Small intestine (tissue), 16 donors: ENCODE data around the gene SGSH. TPM values are rescaled to one million over a fixed set of nuclear protein-coding genes. Genes with fewer than 3 reads are reported as not detected.

ENCODE experiments used
- DNase-seq, 2 donors: peaks; one replicate each; pipeline versions ENCODE4 v3.0.0 to v3.0.0-alpha.2; 2013
- FAIRE-seq: peaks from 2 replicates; lab custom pipeline; 2012; peaks lifted over from hg19 to GRCh38; lab: Jason Lieb, UNC
- H3K27ac ChIP-seq, 3 donors: one replicate each; pipeline ENCODE4 v1.5.1; 2013; ENCODE audit warnings: low read length in 2 of 3, mild to moderate bottlenecking in 2 of 3, control low read depth in 1 of 3, inconsistent platforms in 1 of 3, low read depth in 1 of 3, moderate library complexity in 1 of 3
- H3K27me3 ChIP-seq, 3 donors: one replicate each; pipeline ENCODE4 v1.6.1; 2013; ENCODE audit warnings: low read length in 3 of 3, inconsistent platforms in 1 of 3; ENCODE audit not compliant: control insufficient read depth in 3 of 3, insufficient read depth in 3 of 3
- H3K36me3 ChIP-seq, 3 donors: one replicate each; pipeline ENCODE4 v1.6.1; 2013; ENCODE audit warnings: low read length in 3 of 3, inconsistent platforms in 1 of 3, low read depth in 1 of 3, mild to moderate bottlenecking in 1 of 3, moderate library complexity in 1 of 3; ENCODE audit not compliant: control insufficient read depth in 3 of 3, insufficient read depth in 2 of 3
- H3K4me1 ChIP-seq, 3 donors: one replicate each; pipeline ENCODE4 v1.6.1; 2013; ENCODE audit warnings: low read length in 2 of 3, inconsistent platforms in 1 of 3, low read depth in 1 of 3, mild to moderate bottlenecking in 1 of 3, moderate library complexity in 1 of 3; ENCODE audit not compliant: control insufficient read depth in 3 of 3, insufficient read depth in 2 of 3
- H3K4me3 ChIP-seq, 3 donors: one replicate each; pipeline ENCODE4 v1.5.1; 2013; ENCODE audit warnings: low read length in 3 of 3, control low read depth in 1 of 3, inconsistent platforms in 1 of 3, low read depth in 1 of 3, mild to moderate bottlenecking in 1 of 3, moderate library complexity in 1 of 3
- H3K9me3 ChIP-seq, 2 donors: one replicate each; pipeline ENCODE4 v1.6.1; 2013; ENCODE audit warnings: low read depth in 1 of 2, low read length in 1 of 2; ENCODE audit not compliant: control insufficient read depth in 2 of 2, insufficient read depth in 1 of 2
- WGBS, 3 donors: extraction: QIAGEN DNeasy Blood & Tissue Kit; methylation state at CpG; one replicate each; pipeline ENCODE4 v1.1.7; 2013; 5-methylcytosine and 5-hydroxymethylcytosine counted together
- long read RNA-seq, 10 donors: transcript quantifications; one replicate each; lab custom pipeline, GENCODE V29; 2026
- polyA plus RNA-seq, 4 donors: library from polyadenylated mRNA; stranded (reverse) in 3 of 4; unstranded in 1 of 4; fragments of 200-250 nt in 3 of 4; fragments of 120-200 nt in 1 of 4; gene quantifications; one replicate each; pipeline versions ENCODE4 v1.2.1 to v1.2.3, GENCODE V29; 2013
- donor health status: healthy with polysubstance abuse.
- donor health status: control.
- donor health status: control.
- donor health status: Bipolar disorder and iron deficiency.
- donor health status: healthy.

Gene SGSH
- 10 to 100 TPM; 24.4 to 60.1 (median 34.5) TPM for polyA plus RNA-seq
- long read RNA-seq, donor 1 = 0 reads
- long read RNA-seq, donor 2, full-length matches to known transcripts = 7 of 7 reads
- long read RNA-seq, donor 2, partial matches to known transcripts = 0 of 7 reads
- long read RNA-seq, donor 2, other reads (novel, unspliced or antisense) = 0 of 7 reads
- long read RNA-seq, donor 3, full-length matches to known transcripts = 13 of 20 reads
- long read RNA-seq, donor 3, partial matches to known transcripts = 7 of 20 reads
- long read RNA-seq, donor 3, other reads (novel, unspliced or antisense) = 0 of 20 reads
- long read RNA-seq, donor 4 = 0 reads
- long read RNA-seq, donor 5, partial matches to known transcripts = 0 of 6 reads
- long read RNA-seq, donor 5, other reads (novel, unspliced or antisense) = 0 of 6 reads
- long read RNA-seq, donor 6, full-length matches to known transcripts = 8 of 8 reads
- long read RNA-seq, donor 6, partial matches to known transcripts = 0 of 8 reads
- long read RNA-seq, donor 6, other reads (novel, unspliced or antisense) = 0 of 8 reads
- long read RNA-seq, donor 7, full-length matches to known transcripts = 3 of 3 reads
- long read RNA-seq, donor 7, partial matches to known transcripts = 0 of 3 reads
- long read RNA-seq, donor 7, other reads (novel, unspliced or antisense) = 0 of 3 reads
- long read RNA-seq, donor 8, partial matches to known transcripts = 0 of 1 reads
- long read RNA-seq, donor 8, other reads (novel, unspliced or antisense) = 0 of 1 reads
- long read RNA-seq, donor 9, partial matches to known transcripts = 0 of 4 reads
- long read RNA-seq, donor 9, other reads (novel, unspliced or antisense) = 0 of 4 reads
- long read RNA-seq, donor 10, full-length matches to known transcripts = 3 of 3 reads
- long read RNA-seq, donor 10, partial matches to known transcripts = 0 of 3 reads
- long read RNA-seq, donor 10, other reads (novel, unspliced or antisense) = 0 of 3 reads

GRCh38 chr17:80220054-80220735 lies at the start of gene SGSH, which contains the start of gene SLC26A11:
Gene SGSH (minus strand): TSS chr17:80220333. CDS start chr17:80220313, 20 bp downstream.
Gene SLC26A11 (plus strand): TSS chr17:80220427. CDS start chr17:80221561, 1,134 bp downstream.
- FAIRE-seq = no peak
- WGBS, 3 donors = 0 to 1% (median 1%) methylated on average over 36 to 77 of the region's 77 CpGs

GRCh38 chr17:80269405-80269807 lies 49.3 kb upstream of the SGSH start:
- 80 to 95% (median 87%) methylated on average over 2 of the region's 2 CpGs for WGBS, 3 donors

More at GRCh38 chr17:80220054-80220735, at the start of gene SGSH, which contains the start of gene SLC26A11:
- peaks cover 2 to 25% (median 3%) of the 10 kb centered on the region in 3 donors for H3K4me1 ChIP-seq
- H3K36me3 ChIP-seq = peaks cover 0 to 69% (median 0%) of the 10 kb centered on the region in 3 donors
- peak; percentile 69 to 87 for DNase-seq
- H3K4me3 ChIP-seq = peak within 1 kb of the TSS; percentile 88 to 92 (median 90)
- no peaks in the 10 kb centered on the region for H3K9me3 ChIP-seq
- peak within 1 kb of the TSS; percentile 63 to 94 (median 92) for H3K27ac ChIP-seq
- no peaks in the 10 kb centered on the region for H3K27me3 ChIP-seq

GRCh38 chr17:80268427-80268826 lies 48.3 kb upstream of the SGSH start:
- H3K4me1 ChIP-seq = peaks cover 0 to 12% (median 9%) of the 10 kb centered on the region in 3 donors
- no peak for FAIRE-seq
- 87 to 93% (median 91%) methylated on average over 4 of the region's 4 CpGs for WGBS, 3 donors
- peaks cover 3 to 67% (median 4%) of the 10 kb centered on the region in 3 donors for H3K36me3 ChIP-seq
- H3K9me3 ChIP-seq = no peaks in the 10 kb centered on the region
- H3K27me3 ChIP-seq = no peaks in the 10 kb centered on the region
- no peak overlapping the region for H3K27ac ChIP-seq
- H3K4me3 ChIP-seq = no peak overlapping the region
- DNase-seq = no peak

More at GRCh38 chr17:80269405-80269807, 49.3 kb upstream of the SGSH start:
- no peak overlapping the region for H3K27ac ChIP-seq
- H3K27me3 ChIP-seq = no peaks in the 10 kb centered on the region
- FAIRE-seq (no peak), DNase-seq (no peak)
- H3K4me1 ChIP-seq = peaks cover 0 to 9% (median 3%) of the 10 kb centered on the region in 3 donors
- no peaks in the 10 kb centered on the region for H3K9me3 ChIP-seq
- H3K36me3 ChIP-seq = peaks cover 3 to 70% (median 4%) of the 10 kb centered on the region in 3 donors
- H3K4me3 ChIP-seq = no peak overlapping the region

- no peaks in the 10 kb centered on the region for H3K9me3 ChIP-seq
- H3K4me3 ChIP-seq = no peak overlapping the region
- H3K27ac ChIP-seq = no peak overlapping the region
- peaks cover 0 to 59% (median 0%) of the 10 kb centered on the region in 3 donors for H3K36me3 ChIP-seq
- FAIRE-seq = no peak
- no peaks in the 10 kb centered on the region for H3K27me3 ChIP-seq
- H3K4me1 ChIP-seq = peaks cover 6 to 22% (median 16%) of the 10 kb centered on the region in 3 donors
- no peak for DNase-seq
- 94 to 97% (median 97%) methylated on average over 6 of the region's 6 CpGs for WGBS, 3 donors
Observed at GRCh38 chr17:80267391-80267790, 47.3 kb upstream of the SGSH start.

GRCh38 chr17:80265205-80266068 lies 45.3 kb upstream of the SGSH start:
- WGBS, 3 donors = 66 to 85% (median 72%) methylated on average over 15 to 17 of the region's 17 CpGs
- FAIRE-seq = no peak
- H3K27me3 ChIP-seq = no peaks in the 10 kb centered on the region
- DNase-seq = peak in 1 of 2 donors; percentile 49
- no peak overlapping the region for H3K27ac ChIP-seq
- peaks cover 0 to 53% (median 0%) of the 10 kb centered on the region in 3 donors for H3K36me3 ChIP-seq
- H3K4me1 ChIP-seq = peaks cover 6 to 31% (median 21%) of the 10 kb centered on the region in 3 donors
- H3K9me3 ChIP-seq = no peaks in the 10 kb centered on the region
- no peak overlapping the region for H3K4me3 ChIP-seq

GRCh38 chr17:80264205-80265075 lies 44.3 kb upstream of the SGSH start:
- peak overlapping the region; percentile 55 to 72 (median 71) for H3K4me3 ChIP-seq
- no peaks in the 10 kb centered on the region for H3K27me3 ChIP-seq
- no peaks in the 10 kb centered on the region for H3K9me3 ChIP-seq
- FAIRE-seq (no peak), DNase-seq (peak in 1 of 2 donors; percentile 37)
- H3K4me1 ChIP-seq = peaks cover 7 to 36% (median 21%) of the 10 kb centered on the region in 3 donors
- 38 to 47% (median 42%) methylated on average over 19 of the region's 19 CpGs for WGBS, 3 donors
- peak overlapping the region; percentile 38 to 98 (median 81) for H3K27ac ChIP-seq
- peaks cover 0 to 46% (median 0%) of the 10 kb centered on the region in 3 donors for H3K36me3 ChIP-seq
